ENCODE data around the gene ZNF672.

The ZNF672 gene

GRCh38 chr1:248849152-248849551 is 11.1 kb downstream of the ZNF672 start:
- TF ChIP-seq, protein P1, sequence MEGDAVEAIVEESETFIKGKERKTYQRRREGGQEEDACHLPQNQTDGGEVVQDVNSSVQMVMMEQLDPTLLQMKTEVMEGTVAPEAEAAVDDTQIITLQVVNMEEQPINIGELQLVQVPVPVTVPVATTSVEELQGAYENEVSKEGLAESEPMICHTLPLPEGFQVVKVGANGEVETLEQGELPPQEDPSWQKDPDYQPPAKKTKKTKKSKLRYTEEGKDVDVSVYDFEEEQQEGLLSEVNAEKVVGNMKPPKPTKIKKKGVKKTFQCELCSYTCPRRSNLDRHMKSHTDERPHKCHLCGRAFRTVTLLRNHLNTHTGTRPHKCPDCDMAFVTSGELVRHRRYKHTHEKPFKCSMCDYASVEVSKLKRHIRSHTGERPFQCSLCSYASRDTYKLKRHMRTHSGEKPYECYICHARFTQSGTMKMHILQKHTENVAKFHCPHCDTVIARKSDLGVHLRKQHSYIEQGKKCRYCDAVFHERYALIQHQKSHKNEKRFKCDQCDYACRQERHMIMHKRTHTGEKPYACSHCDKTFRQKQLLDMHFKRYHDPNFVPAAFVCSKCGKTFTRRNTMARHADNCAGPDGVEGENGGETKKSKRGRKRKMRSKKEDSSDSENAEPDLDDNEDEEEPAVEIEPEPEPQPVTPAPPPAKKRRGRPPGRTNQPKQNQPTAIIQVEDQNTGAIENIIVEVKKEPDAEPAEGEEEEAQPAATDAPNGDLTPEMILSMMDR (conservative IDR thresholded peaks at IDR 0.05; ENCODE audit: low read depth, low read length) = no peak
- H4K20me1 ChIP-seq (ENCODE audit: insufficient read depth) = no peaks in the 10 kb centered on the region
- H3K79me2 ChIP-seq (ENCODE audit: insufficient read depth, low read depth) = no peaks in the 10 kb centered on the region
- no peaks in the 10 kb centered on the region for H3K27me3 ChIP-seq (ENCODE audit: insufficient read depth, low read depth)
- H3K36me3 ChIP-seq (ENCODE audit: insufficient read depth) = 0 out of 2 replicates have a peak, but pooled peaks cover 3% of the 10 kb centered on the region
- no peaks in the 10 kb centered on the region for H3K4me1 ChIP-seq (ENCODE audit: low read depth, poor library complexity, severe bottlenecking)
- H3K9ac ChIP-seq = no peak overlapping the region
- H3K4me3 ChIP-seq (IDR thresholded peaks at IDR 0.05; ENCODE audit: insufficient read depth, low read depth, low read length) = no peak overlapping the region
- H3K27ac ChIP-seq = no peak overlapping the region
- H3K4me2 ChIP-seq = no peak overlapping the region
- H2AFZ ChIP-seq (ENCODE audit: low read depth) = no peak overlapping the region

DNA sequence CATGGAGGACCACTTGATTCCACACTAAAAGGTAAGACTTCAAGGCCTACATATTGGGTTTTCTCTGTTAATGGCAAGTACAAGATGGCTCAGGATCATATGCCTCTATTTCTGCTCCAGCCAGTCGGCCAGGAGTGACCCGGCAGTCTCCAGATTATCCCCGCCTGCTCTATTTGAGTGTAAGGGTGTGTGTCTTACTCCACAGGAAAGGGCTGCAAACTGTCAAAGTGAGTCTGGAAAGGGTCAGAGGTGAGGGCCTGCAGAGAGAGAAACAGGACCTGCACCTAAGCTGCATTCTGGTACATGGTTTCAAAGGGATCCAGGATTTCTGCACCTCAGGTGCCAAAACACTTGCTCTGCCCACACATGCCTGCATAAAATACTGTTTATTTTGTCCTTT is 11.6 kb downstream of the ZNF672 start:
- Histone ChIP-seq H3K4me2 (no peak overlapping the region), H3K79me2 (ENCODE audit: insufficient read depth, low read depth) (no peaks in the 10 kb centered on the region), H3K4me3 (IDR thresholded peaks at IDR 0.05; ENCODE audit: insufficient read depth, low read depth, low read length) (no peak overlapping the region), H3K36me3 (ENCODE audit: insufficient read depth) (0 out of 2 replicates have a peak, but pooled peaks cover 3% of the 10 kb centered on the region), H2AFZ (ENCODE audit: low read depth) (no peak overlapping the region), H3K27me3 (ENCODE audit: insufficient read depth, low read depth) (no peaks in the 10 kb centered on the region), H3K4me1 (ENCODE audit: low read depth, poor library complexity, severe bottlenecking) (no peaks in the 10 kb centered on the region), H3K9ac (no peak overlapping the region), H4K20me1 (ENCODE audit: insufficient read depth) (no peaks in the 10 kb centered on the region), H3K27ac (no peak overlapping the region)
- TF ChIP-seq, protein P1 (conservative IDR thresholded peaks at IDR 0.05; ENCODE audit: low read depth, low read length) = no peak

DNA sequence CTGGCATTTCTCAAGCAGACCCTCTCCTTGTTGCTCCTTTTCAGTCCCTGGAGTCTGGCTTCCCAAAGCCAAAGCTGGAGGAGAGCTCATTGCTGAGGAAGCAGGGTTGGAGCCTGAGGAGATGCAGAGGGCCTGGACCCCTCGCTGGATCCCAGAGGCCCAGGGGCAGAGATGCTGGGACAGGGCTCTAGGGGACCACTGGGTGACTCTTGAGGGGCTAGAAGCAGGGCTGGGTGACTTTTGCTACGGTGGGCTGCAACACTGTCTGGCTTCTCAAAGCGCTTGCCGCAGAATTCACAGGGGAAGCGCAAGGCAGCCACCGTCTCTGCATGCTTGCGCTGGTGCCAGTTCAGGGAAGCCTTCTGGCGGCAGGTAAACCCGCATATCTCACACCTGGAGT is 12.1 kb downstream of the ZNF672 start:
- Histone ChIP-seq H3K27ac (no peak overlapping the region), H4K20me1 (ENCODE audit: insufficient read depth) (no peaks in the 10 kb centered on the region), H3K79me2 (ENCODE audit: insufficient read depth, low read depth) (no peaks in the 10 kb centered on the region), H3K9ac (no peak overlapping the region), H3K4me2 (no peak overlapping the region), H2AFZ (ENCODE audit: low read depth) (no peak overlapping the region), H3K36me3 (ENCODE audit: insufficient read depth) (0 out of 2 replicates have a peak, but pooled peaks cover 3% of the 10 kb centered on the region), H3K27me3 (ENCODE audit: insufficient read depth, low read depth) (no peaks in the 10 kb centered on the region), H3K4me1 (ENCODE audit: low read depth, poor library complexity, severe bottlenecking) (no peaks in the 10 kb centered on the region), H3K4me3 (IDR thresholded peaks at IDR 0.05; ENCODE audit: insufficient read depth, low read depth, low read length) (no peak overlapping the region)
- TF ChIP-seq, protein P1 (conservative IDR thresholded peaks at IDR 0.05; ENCODE audit: low read depth, low read length) = no peak

- no peak overlapping the region for H3K4me2 ChIP-seq
- H3K36me3 ChIP-seq (ENCODE audit: insufficient read depth) = 0 out of 2 replicates have a peak, but pooled peaks cover 3% of the 10 kb centered on the region
- H4K20me1 ChIP-seq (ENCODE audit: insufficient read depth) = no peaks in the 10 kb centered on the region
- H3K9ac ChIP-seq = no peak overlapping the region
- no peaks in the 10 kb centered on the region for H3K79me2 ChIP-seq (ENCODE audit: insufficient read depth, low read depth)
- TF ChIP-seq, protein P1 (conservative IDR thresholded peaks at IDR 0.05; ENCODE audit: low read depth, low read length) = no peak
- no peak overlapping the region for H3K4me3 ChIP-seq (IDR thresholded peaks at IDR 0.05; ENCODE audit: insufficient read depth, low read depth, low read length)
- H2AFZ ChIP-seq (ENCODE audit: low read depth) = no peak overlapping the region
- no peaks in the 10 kb centered on the region for H3K4me1 ChIP-seq (ENCODE audit: low read depth, poor library complexity, severe bottlenecking)
- H3K27ac ChIP-seq = no peak overlapping the region
- no peaks in the 10 kb centered on the region for H3K27me3 ChIP-seq (ENCODE audit: insufficient read depth, low read depth)
Observed at GRCh38 chr1:248850536-248851251, 12.7 kb downstream of the ZNF672 start.
